ENCODE results near the gene TIMELESS.
"Not testable (repeated sequence)": the region's sequence is repeated elsewhere in the genome, so short reads cannot be mapped to it uniquely, and the experiment has no call there.

- not testable (repeated sequence) for TF ChIP-seq ZNF274 (IDR thresholded peaks at IDR 0.05; ENCODE audit: insufficient read depth, insufficient read length); SUZ12 (IDR thresholded peaks at IDR 0.05; ENCODE audit: unreplicated experiment); CTCF (IDR thresholded peaks at IDR 0.05 in 2 of 3, conservative IDR thresholded peaks at IDR 0.05 in 1 of 3; ENCODE audit: control insufficient read depth in 2 of 3, extremely low read depth in 1 of 3, insufficient read depth in 1 of 3, low read depth in 3 of 3, low read length in 3 of 3); POLR2AphosphoS2 (IDR thresholded peaks at IDR 0.05; ENCODE audit: low read depth, low read length); FOXM1 (IDR thresholded peaks at IDR 0.05; ENCODE audit: low read depth, low read length); POLR2A (IDR thresholded peaks at IDR 0.05; ENCODE audit: low read depth, low read length)
These were observed 45.0 kb downstream of the TIMELESS start for GRCh38 chr12:56404227-56404626.

Measured in GM12878 (cell line).